Activated effector memory CD4-positive, alpha-beta T cell treated with Interleukin-2 at 50 U/mL for 16 hours (primary cell): Measurements from ENCODE around the gene BLOC1S4.
"Not testable (repeated sequence)": the region's sequence is repeated elsewhere in the genome, so short reads cannot be mapped to it uniquely, and the experiment has no call there.

Experiments
- DNase-seq: peaks from one replicate; pipeline ENCODE4 v3.0.0-alpha.2; 2020

BLOC1S4 gene

GRCh38 chr4:6719611-6720179 is 3.7 kb downstream of the BLOC1S4 start:
- no peak for DNase-seq

GRCh38 chr4:6720202-6720699 is 4.3 kb downstream of the BLOC1S4 start:
- peak; percentile 66 for DNase-seq

DNA sequence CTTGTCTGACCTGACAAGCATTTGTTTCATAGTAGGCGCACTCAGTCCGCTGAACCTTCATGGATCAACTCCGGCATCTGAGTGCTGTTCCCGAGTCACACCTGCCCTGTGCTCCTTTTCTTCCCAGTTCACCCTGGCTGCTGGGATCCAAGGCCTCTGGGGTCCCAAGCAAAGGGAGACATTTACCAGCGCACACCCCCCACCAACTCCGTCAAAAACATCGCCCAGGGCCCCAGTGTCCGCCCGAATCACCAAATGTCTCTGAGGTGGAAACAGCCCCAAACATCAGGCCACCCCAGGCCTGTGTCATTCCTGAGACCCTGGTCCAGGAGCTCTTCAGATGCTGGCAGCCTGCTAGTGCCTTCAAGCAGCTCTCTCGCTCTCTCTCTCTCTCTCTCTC is 5.1 kb downstream of the BLOC1S4 start:
- DNase-seq = no peak

DNA sequence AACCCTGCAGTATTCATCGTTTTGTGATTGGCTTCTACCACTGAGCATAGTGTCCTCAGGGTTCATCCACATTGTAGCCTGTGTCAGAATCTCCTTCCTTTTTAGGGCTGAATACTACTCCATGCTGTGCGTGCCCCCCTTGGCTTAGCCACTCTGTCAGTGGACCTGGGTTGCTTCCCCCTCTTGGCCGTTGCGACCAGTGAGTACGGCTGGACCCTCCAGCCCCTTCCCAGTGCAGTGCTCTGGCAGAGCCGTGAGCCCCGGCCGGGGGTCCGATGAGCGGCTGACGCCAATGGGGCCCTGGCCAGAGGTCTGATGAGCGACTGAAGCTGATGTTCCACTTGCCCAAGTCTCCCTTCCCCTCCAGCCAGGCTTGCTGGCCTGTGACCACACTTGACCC is 6.9 kb downstream of the BLOC1S4 start:
- no peak for DNase-seq

GRCh38 chr4:6723851-6724250 is 7.9 kb downstream of the BLOC1S4 start:
- no peak for DNase-seq

DNA sequence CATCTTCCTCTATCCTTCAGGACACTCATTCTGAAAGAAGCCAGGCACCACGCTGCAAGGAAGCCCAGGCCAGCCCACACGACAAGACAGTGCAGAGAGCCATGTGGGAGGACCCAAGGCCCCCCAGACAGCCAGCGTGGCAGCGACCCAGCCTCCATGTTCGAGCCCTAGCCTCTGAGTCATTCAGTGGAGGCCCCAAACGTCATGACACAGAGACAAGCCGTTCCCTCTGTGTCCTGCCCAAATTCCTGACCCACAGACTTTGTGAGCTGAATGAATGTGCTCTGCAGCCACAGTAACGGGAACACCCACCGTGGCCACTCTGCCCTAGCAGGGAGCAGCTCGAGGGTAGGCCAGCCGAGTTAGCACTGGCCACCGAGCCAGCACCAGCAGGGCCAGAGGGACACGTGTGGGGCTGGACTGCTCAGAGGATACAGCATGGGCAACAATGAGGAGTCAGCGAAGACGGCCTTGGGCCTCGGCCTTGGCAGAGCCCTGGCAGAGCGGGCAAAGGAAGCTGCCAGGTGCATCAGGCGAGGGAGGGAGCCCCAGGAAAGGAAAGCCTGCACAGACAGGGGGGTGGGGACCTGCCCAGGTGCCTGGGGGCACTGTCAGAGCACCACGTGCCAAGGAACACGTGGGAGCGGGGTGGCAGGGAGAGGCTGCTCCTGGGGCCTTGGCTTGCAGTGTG is 8.6 kb downstream of the BLOC1S4 start:
- DNase-seq = no peak

GRCh38 chr4:6725427-6725961 is 9.5 kb downstream of the BLOC1S4 start:
- DNase-seq = not testable (repeated sequence)

DNA sequence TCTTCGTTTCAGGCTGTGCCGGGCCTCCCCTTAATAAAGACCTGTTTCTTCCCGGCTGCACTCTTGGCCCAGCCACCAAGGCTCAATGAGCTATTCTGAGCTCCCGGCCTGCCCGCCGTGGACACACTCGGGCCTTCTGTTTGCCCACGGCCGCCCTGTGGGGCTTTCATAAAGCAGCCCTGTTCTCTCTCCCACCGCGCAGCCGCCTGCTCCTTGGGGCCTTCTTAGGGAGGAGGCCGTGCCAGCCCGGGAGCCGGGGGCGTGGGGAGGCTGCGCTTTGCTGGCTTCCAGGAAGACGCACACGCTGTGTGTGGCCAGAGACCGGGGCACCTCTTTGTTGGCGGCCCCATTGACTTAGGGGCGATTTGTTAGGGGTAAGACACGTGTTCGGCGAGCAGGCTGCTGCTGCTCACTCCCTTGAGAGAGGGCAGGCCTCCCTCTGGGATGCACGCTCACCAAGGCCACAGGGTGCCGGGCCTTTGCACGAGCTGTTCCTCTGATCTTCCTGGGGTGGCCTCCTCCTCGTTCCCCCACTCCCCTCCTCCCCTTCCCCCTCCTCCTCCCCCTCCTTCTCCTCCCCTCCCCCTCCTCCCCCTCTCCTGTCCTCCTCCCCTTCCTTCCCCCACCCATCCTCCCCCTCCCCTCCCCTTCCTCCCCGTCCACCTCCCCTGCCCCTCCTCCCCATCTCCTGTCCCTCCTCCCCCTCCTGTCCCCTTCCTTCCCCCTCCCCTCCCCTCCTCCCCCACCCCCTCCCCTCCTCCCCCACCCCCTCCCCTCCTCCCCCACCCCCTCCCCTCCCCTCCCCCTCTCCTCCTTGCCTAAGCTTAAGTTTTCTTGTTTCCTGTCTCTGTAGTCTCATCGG is 11.3 kb downstream of the BLOC1S4 start:
- DNase-seq = no peak

- DNase-seq = no peak
Measured at GRCh38 chr4:6727943-6728250, 11.9 kb downstream of the BLOC1S4 start.

DNA sequence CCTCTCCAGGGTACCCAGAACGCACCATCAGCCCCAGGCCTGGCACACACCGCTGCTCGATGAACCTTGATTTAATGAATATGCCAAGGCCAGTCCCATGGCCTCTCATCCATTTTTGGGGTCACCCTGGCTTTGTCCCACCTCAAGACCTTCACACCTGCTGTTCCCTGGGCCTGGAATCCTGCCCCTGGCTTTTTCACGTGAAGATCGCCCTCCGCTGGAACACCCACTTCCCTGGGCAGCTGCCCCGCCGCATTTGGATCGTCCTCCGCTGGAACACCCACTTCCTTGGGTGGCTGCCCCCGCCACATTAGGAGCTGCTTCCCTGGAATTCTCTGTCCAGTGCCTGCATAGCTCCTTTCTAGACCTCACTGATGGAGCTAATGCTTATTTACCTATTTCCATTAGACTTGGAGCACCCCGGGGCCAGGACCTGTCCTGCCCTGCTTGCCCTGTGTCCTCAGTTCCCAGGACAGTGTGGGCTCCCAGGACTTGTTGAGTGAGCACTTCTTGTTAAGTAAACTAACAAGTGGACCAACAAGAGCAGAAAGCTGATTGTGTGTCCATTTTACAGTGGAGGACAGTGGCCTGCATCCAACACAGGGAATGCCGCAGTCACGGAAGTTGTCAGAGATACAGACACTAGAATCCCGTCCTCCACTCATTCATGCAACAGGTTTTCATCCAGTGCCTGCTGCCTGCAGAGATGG is 12.5 kb downstream of the BLOC1S4 start:
- no peak for DNase-seq

DNA sequence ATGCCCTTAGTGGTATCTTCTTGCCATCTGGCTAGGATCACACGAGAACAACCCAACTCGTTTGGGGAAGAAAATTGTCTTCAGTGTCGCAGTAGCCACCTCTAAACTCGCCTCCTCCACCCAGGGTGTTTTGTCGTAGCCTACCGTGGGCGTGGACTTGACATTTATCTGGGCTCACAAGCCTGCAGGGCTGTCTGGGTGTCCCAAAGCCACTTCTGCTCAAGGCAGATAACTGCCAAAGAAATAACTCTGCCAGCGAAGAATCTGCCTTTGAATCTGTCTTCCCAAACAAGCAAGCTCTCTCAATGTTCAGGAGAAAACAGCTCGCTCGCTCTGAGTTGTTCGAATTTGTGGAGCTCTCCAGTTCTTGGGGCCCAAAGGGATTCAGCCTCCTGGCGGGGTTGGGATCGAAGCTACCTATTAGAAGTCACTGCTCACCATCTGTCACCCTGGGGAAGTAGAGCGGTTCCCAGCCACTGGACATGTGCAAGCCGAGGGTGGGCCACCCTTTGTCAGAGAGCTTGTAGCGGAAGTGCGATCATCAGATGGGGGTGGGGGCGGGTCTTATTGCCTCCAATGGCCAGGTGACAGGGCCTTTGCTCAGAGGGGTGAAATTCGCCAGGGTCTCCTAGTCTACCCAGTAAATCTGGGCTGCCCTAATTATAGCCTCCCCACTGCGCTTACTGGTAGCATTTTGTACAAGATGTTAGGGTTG is 14.8 kb downstream of the BLOC1S4 start:
- no peak for DNase-seq

- no peak for DNase-seq
Measured at GRCh38 chr4:6731318-6731675, 15.3 kb downstream of the BLOC1S4 start.

GRCh38 chr4:6731780-6732179 is 15.8 kb downstream of the BLOC1S4 start:
- no peak for DNase-seq

- no peak for DNase-seq
Measured at GRCh38 chr4:6732441-6733357, 16.7 kb downstream of the BLOC1S4 start.

- no peak for DNase-seq
Measured at GRCh38 chr4:6733358-6734164, 17.6 kb downstream of the BLOC1S4 start.

DNA sequence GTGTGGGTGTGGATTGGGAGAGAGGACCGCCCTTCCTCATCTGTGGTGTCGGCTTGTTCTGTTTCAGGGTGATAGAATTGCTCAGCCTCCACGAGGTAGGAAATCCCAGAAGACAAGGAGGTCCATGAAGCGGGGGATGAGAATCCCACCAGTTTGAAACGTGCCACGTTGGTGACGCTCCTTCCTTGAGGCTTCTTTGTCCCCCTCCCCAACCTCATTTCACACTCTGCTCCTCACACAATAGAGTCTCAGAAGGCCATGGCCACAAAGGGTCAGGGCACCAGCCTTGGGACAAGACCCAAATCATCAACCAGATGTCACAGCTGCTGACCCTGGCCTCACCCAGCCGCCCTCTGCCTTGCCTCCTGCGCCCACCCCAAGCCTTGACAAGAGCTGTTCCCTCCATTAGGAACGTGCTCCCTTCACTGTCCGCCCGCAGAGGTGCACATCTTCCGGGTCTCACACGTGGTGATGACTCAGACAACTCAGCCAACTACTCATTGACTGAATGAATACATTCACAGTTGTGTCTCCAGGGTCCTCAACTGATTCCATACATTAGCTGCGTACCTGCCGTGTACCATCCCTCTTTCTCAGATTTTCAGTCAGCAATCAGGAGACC is 18.3 kb downstream of the BLOC1S4 start:
- DNase-seq = no peak

DNA sequence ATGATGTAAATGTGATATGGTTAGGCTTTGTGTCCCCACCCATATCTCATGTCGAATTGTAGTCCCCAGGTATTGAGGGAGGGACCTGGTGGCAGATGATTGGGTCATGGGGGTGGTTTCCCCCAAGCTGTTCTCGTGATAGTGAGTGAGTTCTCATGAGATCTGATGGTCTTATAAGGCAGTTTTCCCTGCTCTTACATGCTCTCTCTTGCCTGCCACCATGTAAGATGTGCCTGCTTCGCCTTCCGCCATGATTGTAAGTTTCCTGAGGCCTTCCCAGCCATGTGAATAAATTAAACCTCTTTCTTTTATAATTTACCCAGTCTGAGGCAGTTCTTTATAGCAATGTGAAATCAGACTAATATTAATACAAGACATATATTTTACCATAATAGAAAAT is 23.9 kb downstream of the BLOC1S4 start:
- DNase-seq = no peak

DNA sequence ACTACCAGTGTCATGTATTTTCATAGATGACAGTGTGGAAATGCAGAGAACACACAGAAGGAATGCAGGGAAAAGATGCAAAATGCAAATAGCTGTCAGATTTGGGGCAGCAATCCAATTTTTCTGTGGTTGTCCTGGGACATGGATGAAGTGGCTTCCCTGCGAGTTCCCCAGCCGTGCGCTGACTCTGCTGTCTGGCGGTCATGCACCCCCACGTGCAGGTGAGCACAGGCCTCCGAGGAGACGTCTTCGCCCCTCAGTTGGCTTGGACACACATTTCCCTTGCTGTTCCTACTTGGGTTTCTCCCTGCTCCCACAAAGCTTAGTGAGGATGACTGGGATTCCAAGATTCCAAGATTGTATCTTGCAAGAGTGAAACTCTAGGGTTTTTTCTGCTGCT is 24.4 kb downstream of the BLOC1S4 start:
- DNase-seq = no peak

DNA sequence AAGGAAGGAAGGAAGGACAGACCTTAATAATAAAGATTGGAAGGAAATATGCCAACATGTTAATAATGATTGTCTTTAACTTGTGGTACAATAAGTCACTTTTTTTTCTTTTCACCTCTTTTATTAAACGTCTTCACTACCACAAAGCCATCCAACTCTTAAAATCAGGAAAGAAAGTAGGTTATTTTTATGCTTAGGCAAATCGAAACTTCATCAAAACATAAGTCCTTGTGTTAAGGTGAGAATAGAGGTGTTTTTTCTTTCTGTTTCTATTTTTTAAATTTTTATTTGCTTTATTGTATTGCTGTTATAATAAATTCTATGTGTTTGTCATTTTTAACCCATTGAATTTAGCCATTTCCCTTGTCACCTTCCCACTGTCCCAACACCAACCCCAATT is 26.5 kb downstream of the BLOC1S4 start:
- no peak for DNase-seq

DNA sequence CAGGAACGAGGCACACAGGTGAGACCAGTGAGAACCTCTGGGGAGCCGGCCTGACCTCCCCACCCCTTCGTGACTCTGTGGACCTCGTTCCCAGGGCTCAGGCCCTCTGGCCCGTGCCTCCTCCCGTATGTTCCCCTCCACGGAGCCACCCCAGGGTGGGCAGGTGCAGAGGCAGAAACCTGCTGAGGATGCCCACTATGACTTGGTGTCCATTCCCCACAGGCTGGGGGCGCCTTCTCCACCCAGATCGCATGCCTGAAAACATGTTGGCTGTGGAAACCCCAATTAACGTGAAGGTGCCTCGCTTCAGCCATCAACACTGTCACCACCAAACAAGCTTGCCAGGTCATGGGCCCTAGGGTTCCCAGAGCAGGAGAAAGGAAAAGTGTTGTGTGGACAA is 27.0 kb downstream of the BLOC1S4 start:
- no peak for DNase-seq
